NCI-H510A (cell line): ENCODE results near the gene DYNLT2.
"Not testable (repeated sequence)": the region's sequence is repeated elsewhere in the genome, so short reads cannot be mapped to it uniquely, and the experiment has no call there.

Experiments used
- DNase-seq: peaks from one replicate; lab custom pipeline; 2025; lab: John Stamatoyannopoulos, UW

DYNLT2 gene

GRCh38 chr6:169701311-169701953 is 49.9 kb downstream of the DYNLT2 start:
- no peak for DNase-seq

- no peak for DNase-seq
Observed at GRCh38 chr6:169700296-169700695, 51.1 kb downstream of the DYNLT2 start.

DNA sequence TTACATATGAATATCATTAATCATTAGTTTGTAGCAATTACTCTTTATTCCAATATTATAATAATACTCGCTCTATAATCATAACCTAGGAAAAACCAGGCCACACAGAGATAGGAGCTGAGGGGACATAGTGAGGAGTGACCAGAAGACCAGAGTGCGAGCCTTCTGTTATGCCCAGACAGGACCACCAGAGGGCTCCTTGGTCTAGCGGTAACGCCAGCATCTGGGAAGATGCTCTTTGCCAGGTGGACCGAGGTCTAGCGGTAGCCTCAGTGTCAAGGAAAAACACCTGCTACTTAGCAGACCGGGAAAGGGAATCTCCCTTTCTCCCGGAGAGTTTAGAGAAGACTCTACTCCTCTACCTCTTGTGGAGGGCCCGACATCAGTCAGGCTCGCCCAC is 54.3 kb downstream of the DYNLT2 start:
- DNase-seq: not testable (repeated sequence)

- DNase-seq: no peak
Observed at GRCh38 chr6:169695131-169695530, 56.2 kb downstream of the DYNLT2 start.

GRCh38 chr6:169692516-169692915 is 58.9 kb downstream of the DYNLT2 start:
- no peak for DNase-seq

DNA sequence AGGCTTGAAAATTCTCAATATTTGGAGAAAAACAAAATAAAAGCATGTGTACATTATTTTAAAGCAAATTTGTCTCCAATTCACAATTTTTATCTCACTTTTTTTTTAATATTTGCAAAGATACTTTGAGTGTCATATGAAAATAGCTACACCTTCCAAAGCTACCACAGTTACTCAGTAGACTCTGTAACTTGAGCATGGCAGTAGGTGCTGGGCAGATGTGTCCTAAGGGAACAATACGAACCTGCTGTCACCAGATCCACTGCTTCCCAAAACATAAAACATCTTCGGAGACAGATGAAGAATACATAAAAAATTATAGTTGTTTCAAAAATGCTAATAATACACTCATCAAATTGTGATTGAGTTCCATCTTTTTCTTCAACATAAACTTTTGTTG is 60.1 kb downstream of the DYNLT2 start:
- DNase-seq: no peak
